G401.6 (cell line): ENCODE results near the gene AGTR1.
"Not testable (repeated sequence)": the region's sequence is repeated elsewhere in the genome, so short reads cannot be mapped to it uniquely, and the experiment has no call there.

Experiments
- FAIRE-seq: peaks from 2 replicates; lab custom pipeline; 2012; peaks lifted over from hg19 to GRCh38; lab: Jason Lieb, UNC

AGTR1 gene

DNA sequence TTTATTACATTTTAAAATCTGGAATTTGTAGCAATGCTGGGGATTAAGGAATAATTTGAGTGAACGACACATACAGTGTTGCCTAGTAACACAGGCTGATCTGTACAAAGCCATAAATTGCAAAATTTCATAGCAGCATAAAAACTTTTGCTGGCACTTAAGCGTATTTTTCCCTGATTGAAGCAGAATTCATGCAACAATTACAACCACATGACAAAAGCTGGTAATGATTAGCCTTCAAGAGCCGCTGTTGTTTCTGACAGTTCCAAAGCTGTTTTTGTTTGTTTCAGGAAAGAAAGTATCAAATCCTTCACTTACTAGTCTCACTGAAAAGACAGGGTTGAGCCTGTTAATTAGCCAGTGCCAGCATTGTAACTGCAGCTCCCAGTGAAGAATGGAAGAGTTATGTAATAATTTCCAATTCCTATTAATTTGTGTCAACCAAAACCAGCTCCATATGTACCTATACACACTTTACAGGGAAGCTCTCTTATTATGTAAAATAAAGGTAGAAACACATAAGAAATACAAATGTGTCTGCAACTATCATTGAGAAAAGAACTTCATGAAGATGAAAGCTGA is 60.7 kb downstream of the AGTR1 start:
- FAIRE-seq: no peak

DNA sequence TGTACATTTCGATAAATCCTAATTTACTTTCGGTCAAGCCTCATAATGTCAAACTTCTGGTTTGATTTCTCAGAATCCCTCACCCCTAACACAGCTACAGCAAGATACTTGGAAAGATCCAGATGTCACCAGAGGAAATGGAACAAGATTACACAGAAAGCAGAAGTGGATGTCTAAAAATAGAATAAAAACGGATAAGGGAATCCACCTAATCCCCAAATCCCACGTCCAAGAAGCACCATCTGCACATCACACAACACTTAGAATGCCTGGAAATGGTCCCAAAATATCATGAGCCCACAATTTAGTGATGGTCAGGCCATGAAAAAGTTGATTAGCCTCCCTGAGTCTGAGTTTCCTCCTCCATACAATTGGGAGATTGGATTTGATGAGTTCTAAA is 61.7 kb downstream of the AGTR1 start:
- no peak for FAIRE-seq

DNA sequence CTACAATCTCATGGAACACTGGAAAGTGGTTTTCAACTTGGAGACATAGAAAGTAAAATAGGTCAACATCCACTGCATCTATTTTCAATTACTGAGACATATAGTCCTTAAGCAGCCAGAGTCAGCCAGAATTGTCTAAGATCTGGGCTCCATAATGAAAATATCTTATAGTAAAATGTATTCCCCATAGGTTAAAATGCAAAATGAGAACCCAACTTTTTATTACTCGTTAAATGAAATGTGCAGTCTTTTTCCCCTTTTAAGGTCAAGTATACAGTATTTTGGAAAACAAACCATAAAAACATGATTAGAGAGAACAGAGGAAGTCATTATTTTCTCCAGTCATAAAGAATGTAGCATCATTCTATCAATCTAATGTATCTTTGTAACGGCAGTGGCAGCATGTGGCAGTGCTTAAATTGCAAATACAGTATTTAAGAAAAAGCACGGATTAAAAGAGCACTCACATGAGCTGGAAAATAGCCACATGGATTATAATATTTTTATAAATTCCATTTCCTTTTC is 65.5 kb downstream of the AGTR1 start:
- no peak for FAIRE-seq

DNA sequence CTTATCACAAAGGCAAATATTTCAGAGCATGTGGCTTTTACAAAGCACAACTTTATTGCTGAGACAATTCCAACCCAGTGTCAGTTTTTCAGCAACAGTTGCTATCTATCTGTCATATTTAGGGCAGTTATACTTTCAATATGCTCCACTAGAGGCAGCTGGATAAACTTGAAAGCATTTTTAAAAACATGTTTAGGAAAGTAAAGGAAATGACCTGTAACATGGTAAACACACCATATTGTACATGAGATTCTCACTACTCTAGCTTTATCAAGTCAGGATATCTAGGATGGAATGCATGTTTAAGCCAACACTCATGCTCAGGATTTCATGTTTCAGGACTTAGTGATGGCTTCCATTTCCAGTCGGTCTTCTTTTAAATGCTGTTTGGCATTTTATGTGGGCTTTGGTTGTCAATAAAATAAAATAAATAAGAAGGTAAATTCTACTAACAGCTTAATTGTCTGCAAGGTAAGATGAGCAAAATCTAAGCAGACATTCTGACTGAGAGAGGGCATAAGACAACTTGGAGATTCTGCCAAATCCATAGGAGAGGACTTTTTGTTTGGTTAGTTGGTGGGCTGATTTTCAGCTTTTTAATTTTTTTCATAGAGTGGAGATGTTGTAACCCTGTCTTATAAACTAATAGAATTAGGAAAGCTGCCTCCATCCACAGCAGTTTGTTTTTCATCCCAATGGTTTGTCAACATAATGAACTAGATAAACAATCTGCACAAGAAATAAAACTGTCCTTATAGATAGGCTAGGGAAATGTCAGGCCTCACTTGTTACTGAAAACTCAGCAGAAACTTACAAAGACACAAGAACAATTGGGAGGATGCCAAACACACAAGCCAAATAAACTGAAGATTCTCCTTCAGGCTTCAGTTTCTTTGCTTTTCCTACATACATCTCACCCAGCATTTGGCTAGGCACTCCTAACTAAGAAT is 66.6 kb downstream of the AGTR1 start:
- no peak for FAIRE-seq

DNA sequence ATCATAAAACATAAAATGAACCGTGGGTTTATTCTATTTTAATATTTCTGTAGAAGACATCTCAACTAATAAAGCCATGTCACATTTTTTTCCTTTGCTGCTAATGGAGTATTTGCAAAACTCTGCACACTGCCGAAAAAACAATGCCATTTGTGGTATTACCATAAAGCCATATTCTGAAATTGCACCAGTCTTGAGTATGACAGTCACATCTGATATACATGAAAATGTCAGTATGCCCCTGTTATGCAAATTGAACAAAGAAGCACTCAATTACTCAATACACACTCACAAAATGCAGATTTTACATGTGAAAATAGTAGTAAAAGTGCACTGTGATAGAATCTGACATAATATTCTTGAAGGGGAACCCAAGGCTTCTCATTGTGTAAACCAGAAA is 74.7 kb downstream of the AGTR1 start:
- FAIRE-seq: no peak

DNA sequence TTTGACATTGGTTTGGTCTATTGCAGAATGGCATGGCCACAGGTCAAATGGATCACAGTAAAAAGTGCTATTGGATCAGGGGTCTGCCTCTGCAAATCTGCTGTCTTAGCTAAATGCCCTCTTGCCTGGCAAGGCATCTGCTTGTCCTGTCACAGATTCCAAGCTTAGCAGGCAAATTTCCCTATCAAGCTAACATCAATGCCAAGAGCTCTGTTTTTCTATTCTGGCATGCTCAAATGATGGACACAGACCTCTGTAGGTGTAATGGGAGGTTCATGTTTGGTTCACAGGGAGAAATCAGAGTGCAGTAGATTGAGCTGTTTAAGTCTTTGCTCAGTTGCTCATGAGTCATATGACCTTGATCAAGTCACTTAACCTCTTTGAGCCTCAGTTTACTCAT is 75.1 kb downstream of the AGTR1 start:
- no peak for FAIRE-seq

DNA sequence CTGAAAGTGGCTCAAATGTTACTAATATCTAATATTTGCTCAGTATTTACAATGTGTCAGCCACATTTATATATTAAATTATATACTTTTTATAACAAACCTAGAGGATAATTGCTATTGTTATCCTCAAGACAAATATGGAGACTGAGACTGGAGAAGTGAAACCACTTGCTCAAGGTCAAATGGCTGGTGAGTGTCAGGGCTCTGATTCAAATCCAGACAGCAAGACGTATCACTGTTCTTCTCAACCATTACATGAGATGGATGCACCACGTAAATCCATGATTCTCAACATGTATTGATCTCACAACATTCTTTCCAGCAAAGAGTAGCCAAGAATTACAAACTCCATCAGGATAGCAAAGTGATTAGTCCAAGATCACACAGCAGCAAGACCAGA is 76.1 kb downstream of the AGTR1 start:
- FAIRE-seq: no peak

DNA sequence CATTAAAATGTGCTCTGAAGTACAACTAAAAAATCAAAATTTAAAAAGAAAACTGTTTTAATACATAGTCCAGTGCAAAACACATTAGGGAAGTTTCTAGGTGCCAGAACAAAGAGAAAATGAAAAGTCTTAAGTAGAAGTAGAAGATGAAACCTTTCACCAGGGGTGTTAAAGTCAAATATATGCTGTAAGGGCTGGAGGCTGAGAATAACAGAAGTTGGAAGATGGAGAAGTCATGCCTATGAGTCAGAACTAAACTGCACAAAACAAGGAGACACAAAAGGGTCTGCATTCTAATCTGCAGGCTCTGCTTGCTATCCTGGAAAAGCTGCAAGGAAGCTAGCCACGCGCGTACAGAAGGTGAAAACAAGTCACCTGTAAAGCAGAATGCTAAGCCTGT is 81.2 kb downstream of the AGTR1 start:
- FAIRE-seq: no peak

DNA sequence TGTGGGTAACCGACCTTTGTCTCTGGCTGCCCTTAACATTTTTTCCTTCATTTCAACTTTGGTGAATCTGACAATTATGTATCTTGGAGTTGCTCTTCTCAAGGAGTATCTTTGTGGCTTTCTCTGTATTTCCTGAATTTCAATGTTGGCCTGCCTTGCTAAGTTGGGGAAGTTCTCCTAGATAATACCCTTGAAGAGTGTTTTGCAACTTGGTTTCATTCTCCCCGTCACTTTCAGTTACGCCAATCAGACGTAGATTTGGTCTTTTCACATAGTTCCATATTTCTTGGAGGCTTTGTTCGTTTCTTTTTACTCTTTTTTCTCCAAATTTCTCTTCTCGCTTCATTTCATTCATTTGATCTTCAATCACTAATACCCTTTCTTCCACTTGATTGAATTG is 87.3 kb downstream of the AGTR1 start:
- not testable (repeated sequence) for FAIRE-seq

DNA sequence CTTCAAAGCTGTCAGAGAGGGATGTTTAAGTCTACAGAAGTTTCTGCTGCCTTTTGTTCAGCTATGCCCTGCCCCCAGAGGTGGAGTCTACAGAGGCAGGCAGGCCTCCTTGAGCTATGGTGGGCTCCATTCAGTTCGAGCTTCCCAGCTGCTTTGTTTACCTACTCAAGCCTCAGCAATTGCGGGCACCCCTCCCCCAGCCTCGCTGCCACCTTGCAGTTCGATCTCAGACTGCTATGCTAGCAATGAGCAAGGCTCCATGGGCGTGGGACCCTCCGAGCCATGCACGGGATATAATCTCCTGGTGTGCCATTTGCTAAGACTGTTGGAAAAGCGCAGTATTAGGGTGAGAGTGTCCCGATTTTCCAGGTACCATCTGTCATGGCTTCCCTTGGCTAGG is 88.5 kb downstream of the AGTR1 start:
- FAIRE-seq: not testable (repeated sequence)

DNA sequence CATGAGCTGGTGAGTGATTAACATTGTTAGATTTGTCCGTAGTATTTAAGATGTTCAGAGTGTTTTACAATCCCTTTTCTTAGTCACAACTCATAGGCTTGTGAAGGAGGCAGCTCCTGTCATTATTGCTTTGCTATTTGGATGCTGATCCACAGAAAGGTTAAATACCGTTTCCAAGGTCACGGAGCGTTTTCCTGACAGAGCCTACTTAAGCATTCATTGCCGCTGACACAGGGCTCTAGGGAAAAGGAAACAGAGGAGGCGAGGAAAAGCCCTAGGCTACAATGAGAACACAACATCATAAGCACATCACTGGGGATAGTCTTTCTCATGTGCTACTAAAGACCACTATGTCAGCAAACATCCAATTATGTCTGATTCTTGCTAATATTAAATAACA is 91.4 kb downstream of the AGTR1 start:
- FAIRE-seq: no peak

DNA sequence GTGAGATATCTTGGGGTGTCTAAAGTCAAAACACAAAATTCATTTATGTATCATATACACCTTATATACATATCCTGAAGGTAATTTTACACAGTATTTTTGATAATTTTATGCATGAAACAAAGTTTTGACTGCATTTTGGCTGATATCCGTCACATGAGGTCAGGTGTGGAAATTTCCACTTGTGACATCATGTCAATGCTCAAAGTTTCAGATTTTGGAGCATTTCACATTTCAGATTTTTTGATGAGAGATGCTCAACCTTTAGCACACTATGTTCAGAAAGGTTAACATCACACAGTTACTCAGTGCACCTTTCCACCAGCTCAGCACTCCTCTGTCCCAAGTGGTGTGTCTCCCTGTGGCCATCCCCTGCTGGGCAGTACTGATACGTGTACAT is 92.2 kb downstream of the AGTR1 start:
- FAIRE-seq: no peak

DNA sequence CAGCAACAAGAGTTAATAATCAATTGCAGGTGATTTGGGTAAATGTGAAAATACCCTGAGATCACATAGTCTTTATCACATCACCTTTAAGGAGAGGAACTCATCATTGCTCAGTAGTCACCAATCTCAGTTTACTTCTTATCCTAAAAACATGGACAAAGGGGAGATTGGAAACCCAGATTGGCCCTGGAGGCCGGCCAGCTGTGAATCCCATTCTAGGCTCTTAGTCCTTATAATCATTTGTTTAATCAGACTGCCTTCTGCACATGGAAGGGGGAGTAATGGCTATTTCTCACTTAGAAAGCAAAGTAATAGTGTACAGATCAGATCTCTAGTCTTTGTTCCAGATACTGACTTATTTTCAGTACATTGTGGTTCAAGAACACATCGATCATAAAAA is 92.7 kb downstream of the AGTR1 start:
- no peak for FAIRE-seq

DNA sequence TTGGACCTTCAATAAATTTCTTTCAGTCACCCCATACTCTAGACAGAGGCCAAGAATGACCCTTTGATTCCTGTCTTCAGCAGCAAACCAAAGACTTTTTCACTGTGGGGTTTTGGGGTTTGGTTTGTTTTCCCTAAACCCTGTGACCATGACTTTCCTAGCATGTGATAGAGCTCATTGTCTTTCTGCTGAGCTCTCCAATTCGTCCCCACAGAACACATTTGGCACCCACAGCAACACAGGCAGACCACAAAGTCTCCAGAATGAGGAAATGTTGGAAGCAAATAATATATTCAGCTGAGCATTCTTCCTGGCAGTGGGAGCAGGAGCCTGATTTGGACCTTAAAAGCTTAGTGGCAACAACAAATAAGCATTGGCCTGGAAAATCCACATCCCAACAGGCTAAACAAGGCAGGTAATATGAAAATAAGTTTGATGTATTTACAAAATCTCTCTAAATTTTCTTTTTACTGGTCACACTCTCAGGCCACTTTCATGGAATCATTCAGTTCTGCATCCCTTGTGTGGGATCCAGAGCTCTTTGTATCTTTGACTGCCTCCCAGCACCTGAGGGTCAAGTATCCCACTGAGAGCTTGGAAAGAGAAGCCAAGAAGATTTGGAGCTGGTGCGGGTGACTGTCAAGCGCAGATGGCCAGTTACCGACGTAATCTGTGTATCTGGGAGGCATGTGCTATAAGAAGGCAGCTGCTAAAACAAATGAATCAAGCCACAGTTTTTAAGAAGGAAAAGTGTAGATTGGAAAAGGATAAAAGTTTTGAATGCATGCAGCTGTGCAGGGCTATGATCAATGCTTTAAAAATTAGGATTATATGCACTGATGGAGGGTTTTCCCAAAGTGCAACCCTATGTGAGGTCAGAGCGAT is 93.4 kb downstream of the AGTR1 start:
- FAIRE-seq: no peak

DNA sequence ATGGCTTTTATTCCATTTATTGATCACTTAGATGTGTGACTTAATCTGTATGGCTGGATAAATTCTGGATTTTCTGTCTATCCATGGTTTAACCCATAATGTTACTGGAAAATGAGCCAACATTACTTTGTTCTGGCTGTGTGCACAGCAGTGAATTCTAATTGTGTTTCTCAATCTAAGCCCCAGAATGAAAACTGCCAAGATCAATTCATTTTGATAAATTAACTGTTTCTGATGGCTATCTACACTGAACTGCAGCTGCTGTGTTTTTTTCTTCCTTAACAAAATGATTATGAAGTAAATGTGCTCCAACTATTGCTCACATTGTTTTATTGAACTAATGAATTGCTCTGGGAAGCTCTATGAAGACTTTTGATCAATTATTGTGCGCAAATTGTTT is 94.2 kb downstream of the AGTR1 start:
- FAIRE-seq: no peak

DNA sequence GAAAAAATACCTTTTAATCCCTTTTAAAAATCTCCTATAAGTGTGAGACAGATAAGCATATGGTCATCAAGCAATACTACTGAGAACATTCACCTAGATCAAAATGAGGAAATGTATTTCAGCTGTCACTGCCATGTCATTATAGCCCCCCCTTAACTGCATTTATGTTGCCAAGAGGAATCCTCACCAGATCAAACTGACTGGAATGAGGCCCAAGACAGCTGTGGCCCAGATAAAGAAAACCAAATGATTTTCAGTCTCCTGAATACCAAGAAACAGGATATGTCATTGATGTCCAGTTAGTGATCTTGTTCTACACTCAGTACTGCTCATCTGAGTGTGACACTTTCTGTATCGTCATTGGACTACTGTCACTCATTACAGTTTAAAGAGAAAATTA is 94.8 kb downstream of the AGTR1 start:
- no peak for FAIRE-seq
